GM18499 (cell line): ENCODE results near the gene SAXO2.
"Not testable (repeated sequence)": the region's sequence is repeated elsewhere in the genome, so short reads cannot be mapped to it uniquely, and the experiment has no call there.

Experiments used
- ATAC-seq: cut with Tn5 transposase; IDR thresholded peaks from one replicate; pipeline ENCODE4 v1.9.1; 2021; ENCODE audit warnings: moderate number of reproducible peaks; ENCODE audit not compliant: insufficient read depth, unreplicated experiment

Gene SAXO2

GRCh38 chr15:82312586-82313349 lies 50.1 kb downstream of the SAXO2 start:
- no peak for ATAC-seq

DNA sequence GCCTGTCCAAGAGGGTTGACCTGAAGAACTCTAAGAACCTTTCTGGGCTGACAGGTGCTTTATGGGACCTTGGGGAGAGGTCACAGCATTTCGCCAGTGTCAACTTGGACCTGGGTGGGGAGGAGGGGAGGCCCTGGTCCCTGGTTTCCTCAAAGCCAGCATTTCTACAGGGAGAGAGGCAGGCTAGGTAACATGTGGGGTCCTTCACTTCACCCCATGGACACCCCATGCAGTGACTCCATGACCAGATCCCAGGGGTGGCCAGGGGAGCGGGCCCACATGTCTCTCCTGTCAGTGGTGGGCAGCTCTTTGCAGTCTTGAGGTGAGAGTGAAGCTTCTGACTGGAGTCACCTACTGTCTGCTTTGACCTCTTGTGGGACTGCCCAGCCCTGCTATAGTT lies 50.8 kb downstream of the SAXO2 start:
- no peak for ATAC-seq

- ATAC-seq, result not testable (repeated sequence)
Observed at GRCh38 chr15:82313951-82314768, 51.5 kb downstream of the SAXO2 start.

GRCh38 chr15:82314769-82315518 lies 52.3 kb downstream of the SAXO2 start:
- ATAC-seq, result no peak

GRCh38 chr15:82315519-82316246 lies 53.1 kb downstream of the SAXO2 start:
- no peak for ATAC-seq

DNA sequence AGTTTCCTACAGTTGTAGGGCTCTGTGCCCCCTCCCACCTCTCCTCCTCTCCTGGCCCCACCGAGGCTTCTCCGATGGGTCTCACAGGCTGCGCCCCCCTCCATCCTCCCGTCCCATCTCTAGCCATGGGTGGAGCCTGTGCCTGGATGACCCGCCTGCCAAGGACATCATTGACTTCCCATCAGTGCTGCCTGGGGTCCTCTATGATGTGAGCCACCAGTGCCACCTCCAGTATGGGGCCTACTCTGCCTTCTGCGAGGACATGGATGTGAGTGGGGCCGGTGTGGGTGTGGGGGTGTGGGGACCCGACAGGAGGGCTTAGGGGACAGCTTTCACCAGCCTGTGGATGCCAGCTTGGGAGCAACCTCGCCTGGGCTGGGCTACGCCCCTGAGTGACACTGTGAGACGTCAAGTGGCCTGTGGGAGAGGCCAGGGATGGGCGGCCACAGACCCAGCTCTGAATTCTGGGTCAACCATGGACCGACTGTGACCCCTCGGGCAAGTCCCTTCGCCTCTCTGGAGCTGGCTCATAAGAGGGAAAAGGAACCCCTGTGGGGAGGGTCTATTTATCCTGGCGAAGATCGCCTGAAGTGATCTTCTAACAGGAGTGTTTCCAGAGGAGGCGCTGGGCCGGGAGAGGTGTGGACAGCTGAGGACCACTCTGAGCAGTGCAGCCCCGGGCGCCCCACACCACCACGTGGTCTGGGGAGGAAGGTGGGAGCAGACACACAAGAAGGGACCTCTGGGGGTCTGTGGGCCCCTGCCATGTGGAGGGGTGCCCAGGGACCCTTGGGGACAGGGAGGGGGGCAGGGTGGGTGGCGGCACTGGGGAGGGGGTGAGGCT lies 53.9 kb downstream of the SAXO2 start:
- not testable (repeated sequence) for ATAC-seq

- ATAC-seq, result no peak
Observed at GRCh38 chr15:82317091-82317489, 54.5 kb downstream of the SAXO2 start.

DNA sequence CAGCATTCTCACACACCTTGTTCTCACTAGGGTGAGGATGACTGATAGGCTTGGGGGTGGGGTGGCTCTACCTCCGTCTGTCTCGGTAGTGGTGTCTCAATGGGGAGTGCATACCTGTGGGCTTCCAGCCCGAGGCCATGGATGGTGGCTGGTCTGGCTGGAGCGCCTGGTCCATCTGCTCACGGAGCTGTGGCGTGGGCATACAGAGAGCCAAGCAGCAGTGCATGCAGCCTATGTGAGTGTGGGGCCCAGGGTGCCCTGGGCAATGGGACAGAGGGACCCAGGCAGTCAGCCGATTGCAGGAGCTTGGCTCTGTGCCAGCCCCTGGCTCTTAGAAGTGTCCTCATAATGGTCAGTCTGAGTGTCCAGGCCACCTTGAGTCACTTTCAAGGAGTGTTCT lies 54.9 kb downstream of the SAXO2 start:
- not testable (repeated sequence) for ATAC-seq

DNA sequence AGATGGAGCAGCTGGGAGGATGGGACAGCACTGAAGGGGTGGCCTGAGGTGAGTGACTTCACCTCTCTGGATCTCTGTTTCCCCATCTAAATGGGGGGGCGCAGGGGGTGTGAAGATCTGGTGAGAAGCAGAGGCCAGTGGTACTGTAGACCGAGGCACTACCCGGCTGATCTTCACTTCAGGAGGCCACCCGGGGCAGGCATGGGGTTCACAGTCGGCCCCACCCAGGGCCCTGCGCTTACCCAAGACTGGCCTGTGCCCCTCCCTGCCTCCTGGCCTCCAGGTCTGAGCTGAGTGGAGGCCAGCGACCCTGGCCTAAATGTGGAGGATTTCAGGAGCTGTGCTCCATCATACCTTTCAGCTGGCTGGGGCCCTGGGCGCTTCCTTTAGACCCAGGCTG lies 55.7 kb downstream of the SAXO2 start:
- not testable (repeated sequence) for ATAC-seq

DNA sequence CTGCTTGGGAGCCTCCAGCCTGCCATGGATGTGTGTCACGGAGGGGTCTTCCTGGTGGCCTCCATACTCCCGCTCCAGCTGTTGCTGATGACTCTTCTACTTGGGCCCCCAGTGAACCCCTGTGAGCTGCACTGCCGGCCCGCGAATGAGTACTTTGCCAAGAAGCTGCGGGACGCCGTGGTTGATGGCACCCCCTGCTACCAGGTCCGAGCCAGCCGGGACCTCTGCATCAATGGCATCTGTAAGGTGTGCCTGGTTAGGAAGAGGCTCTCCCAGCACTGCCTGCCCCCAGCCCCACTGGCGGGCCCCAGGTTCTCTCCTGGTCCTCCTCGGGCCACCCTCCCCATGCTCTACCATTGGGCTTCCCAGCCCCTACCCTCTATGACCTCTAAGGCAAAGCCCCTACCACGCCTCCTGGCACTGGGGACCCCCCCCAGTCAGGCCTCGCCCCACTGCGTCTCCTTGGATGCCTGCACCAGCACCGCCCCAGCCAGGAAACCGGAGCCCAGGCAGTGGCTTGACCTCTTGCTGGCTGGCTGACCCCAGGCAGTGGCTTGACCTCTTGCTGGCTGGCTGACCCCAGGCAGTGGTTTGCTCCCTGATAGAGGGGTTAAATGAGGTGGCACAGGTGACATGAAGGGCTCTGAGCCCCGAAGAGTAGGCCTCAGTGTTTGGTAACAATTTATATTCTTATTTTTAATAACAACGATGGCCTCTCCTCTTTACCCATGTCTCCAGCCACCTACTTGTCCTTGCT lies 57.1 kb downstream of the SAXO2 start:
- ATAC-seq, result not testable (repeated sequence)

DNA sequence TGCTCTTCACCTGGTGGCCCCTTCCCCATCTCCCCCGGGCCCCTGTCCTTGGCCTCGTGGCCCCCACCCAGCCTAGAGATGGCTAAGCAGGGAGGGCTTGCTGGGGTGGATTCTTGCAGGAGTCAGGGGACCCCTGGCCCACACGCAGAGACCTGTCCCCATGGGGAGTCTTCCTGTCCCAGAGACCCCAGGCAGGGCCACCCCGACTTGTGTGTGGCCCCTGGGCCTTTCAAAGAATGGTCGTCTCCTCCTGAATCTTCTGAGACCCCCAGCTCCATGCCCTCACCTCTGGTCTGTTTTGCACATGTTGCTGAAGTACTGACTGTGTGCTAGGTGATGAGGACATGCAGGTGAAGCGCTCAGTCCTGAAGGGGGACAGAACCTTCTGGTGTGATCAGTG lies 58.2 kb downstream of the SAXO2 start:
- not testable (repeated sequence) for ATAC-seq

DNA sequence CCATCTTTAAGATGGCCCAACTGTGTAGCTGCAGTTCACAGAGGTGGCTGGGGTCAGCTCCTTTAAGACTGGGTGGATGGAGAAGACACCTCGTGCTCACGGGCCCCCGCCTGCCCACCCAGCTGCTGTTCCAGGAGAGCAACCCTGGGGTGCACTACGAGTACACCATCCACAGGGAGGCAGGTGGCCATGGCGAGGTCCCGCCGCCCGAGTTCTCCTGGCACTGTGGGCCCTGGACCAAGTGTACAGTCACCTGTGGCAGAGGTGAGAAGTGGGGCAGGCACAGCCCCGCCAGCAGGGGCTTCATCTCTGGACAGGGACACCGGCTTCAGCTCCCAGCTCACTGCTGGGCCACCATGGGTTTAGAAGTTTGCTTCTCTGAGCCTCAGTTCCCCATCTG lies 59.9 kb downstream of the SAXO2 start:
- ATAC-seq, result not testable (repeated sequence)

GRCh38 chr15:82324831-82325230 lies 62.2 kb downstream of the SAXO2 start:
- ATAC-seq, result not testable (repeated sequence)

- not testable (repeated sequence) for ATAC-seq
Observed at GRCh38 chr15:82325646-82326045, 63.0 kb downstream of the SAXO2 start.

DNA sequence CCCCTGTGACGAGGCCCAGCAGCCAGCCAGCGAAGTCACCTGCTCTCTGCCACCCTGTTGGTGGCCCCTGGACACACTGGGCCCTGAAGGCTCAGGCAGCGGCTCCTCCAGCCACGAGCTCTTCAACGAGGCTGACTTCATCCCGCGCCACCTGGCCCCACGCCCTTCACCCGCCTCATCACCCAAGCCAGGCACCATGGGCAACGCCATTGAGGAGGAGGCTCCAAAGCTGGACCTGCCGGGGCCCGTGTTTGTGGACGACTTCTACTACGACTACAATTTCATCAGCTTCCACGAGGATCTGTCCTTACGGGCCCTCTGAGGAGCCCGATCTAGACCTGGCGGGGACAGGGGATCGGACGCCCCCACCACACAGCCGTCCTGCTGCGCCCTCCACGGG lies 64.3 kb downstream of the SAXO2 start:
- ATAC-seq, result not testable (repeated sequence)

- not testable (repeated sequence) for ATAC-seq
Observed at GRCh38 chr15:82327372-82327771, 64.8 kb downstream of the SAXO2 start.

DNA sequence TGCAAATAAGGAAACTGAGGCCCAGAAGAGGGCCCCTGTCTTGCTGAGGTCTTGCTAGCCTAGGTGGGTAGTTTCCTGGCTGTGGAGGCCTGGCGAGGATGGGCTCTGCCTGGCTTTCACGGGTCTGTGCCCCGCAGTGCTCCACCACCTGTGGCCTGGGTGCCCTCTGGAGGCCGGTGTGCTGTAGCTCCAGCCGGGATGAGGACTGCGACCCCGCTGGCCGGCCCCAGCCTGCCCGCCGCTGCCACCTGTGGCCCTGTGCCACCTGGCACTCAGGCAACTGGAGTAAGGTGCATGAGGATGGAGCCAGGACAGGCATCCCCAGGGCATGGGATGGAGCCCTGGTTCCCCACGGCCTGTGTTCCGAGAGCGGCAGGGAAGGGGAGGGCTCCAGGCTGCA lies 66.4 kb downstream of the SAXO2 start:
- not testable (repeated sequence) for ATAC-seq

GRCh38 chr15:82330921-82331320 lies 68.3 kb downstream of the SAXO2 start:
- not testable (repeated sequence) for ATAC-seq
